ENCODE data around the gene FBXW8. TPM values are rescaled to one million over a fixed set of nuclear protein-coding genes. Genes with fewer than 3 reads are reported as not detected.

FBXW8 gene
- polyA plus RNA-seq, 1 donor (not counting 4 experiments of a cell fraction or from before 2014, with no cell fraction given), result 5.0 TPM

DNA sequence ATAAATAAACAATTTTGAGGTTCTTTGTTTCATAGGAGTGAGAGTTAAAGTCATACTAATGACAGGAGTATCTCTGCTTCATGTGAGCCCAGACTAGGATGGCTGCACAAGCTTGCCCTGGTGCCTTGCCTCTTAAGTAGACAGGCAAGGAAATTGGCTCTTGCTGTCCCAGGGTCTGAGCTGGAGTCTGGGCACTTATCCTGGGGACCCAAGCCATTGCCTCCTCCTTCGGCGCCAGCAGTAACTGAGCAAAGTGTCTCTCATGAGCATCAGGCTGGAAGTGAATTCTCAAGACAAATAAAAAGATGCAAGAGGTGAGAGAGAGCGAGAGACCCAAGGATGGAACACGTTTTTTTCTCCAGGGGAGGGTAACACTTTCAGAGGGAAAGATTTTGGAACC, 6.9 kb upstream of the FBXW8 start:
- Histone ChIP-seq H3K4me2 (ENCODE audit: control insufficient read depth, extremely low read depth, insufficient read depth, low read depth, low read length) (no peak overlapping the region), H3K9me3 (ENCODE audit: control insufficient read depth, low read depth, low read length) (no peaks in the 10 kb centered on the region), H3K27me3 (ENCODE audit: control insufficient read depth, extremely low read depth, insufficient read depth, low read length) (peaks cover 3% of the 10 kb centered on the region), H4K20me1 (ENCODE audit: control insufficient read depth, extremely low read depth, insufficient read depth, low read length) (no peaks in the 10 kb centered on the region), H3K27ac (ENCODE audit: control insufficient read depth, insufficient read depth, low read length) (no peak overlapping the region), H3K36me3 (ENCODE audit: control insufficient read depth in 2 of 2, extremely low read depth in 1 of 2, insufficient read depth in 2 of 2, low read length in 2 of 2) (no peaks in the 10 kb centered on the region), H3K4me3 (ENCODE audit: control insufficient read depth in 2 of 3, extremely low read depth in 1 of 3, insufficient read depth in 2 of 3, low read depth in 1 of 3, low read length in 3 of 3) (no peak overlapping the region), H3K9me1 (ENCODE audit: control insufficient read depth, extremely low read depth, insufficient read depth, low read length) (no peaks in the 10 kb centered on the region), H3K79me2 (ENCODE audit: control insufficient read depth, insufficient read depth, low read length) (no peaks in the 10 kb centered on the region), H3K9ac (ENCODE audit: control insufficient read depth, extremely low read depth, insufficient read depth, low read length) (no peak overlapping the region), H3K4me1 (ENCODE audit: control insufficient read depth, extremely low read depth, insufficient read depth, low read length) (no peaks in the 10 kb centered on the region), H2AFZ (ENCODE audit: control insufficient read depth, low read length) (no peak overlapping the region)
- TF ChIP-seq EZH2 (IDR thresholded peaks at IDR 0.05; ENCODE audit: low read length) (no peak), CTCF (optimal IDR thresholded peaks at IDR 0.05 in 1 of 3, IDR thresholded peaks at IDR 0.05 in 1 of 3, conservative IDR thresholded peaks at IDR 0.05 in 1 of 3; ENCODE audit: extremely low read depth in 1 of 3, insufficient read depth in 2 of 3, low read length in 3 of 3) (no peak)
- DNase-seq (ENCODE audit: low read depth, low spot score) (no peak), FAIRE-seq (no peak)
- dilution Hi-C loops (cut with MboI; ENCODE audit: extremely low pct_ligation_motif_present, low sequenced_read_pairs), result no loop called here

- H3K36me3 ChIP-seq (ENCODE audit: control insufficient read depth in 2 of 2, extremely low read depth in 1 of 2, insufficient read depth in 2 of 2, low read length in 2 of 2), result no peaks in the 10 kb centered on the region
- DNase-seq (ENCODE audit: low read depth, low spot score) (no peak), FAIRE-seq (no peak)
- H3K4me3 ChIP-seq (ENCODE audit: control insufficient read depth in 2 of 3, extremely low read depth in 1 of 3, insufficient read depth in 2 of 3, low read depth in 1 of 3, low read length in 3 of 3), result no peak overlapping the region
- dilution Hi-C loops (cut with MboI; ENCODE audit: extremely low pct_ligation_motif_present, low sequenced_read_pairs), result no loop called here
- no peak overlapping the region for H3K4me2 ChIP-seq (ENCODE audit: control insufficient read depth, extremely low read depth, insufficient read depth, low read depth, low read length)
- H3K9me1 ChIP-seq (ENCODE audit: control insufficient read depth, extremely low read depth, insufficient read depth, low read length), result no peaks in the 10 kb centered on the region
- H3K9ac ChIP-seq (ENCODE audit: control insufficient read depth, extremely low read depth, insufficient read depth, low read length), result no peak overlapping the region
- peaks cover 4% of the 10 kb centered on the region for H3K79me2 ChIP-seq (ENCODE audit: control insufficient read depth, insufficient read depth, low read length)
- no peak overlapping the region for H3K27ac ChIP-seq (ENCODE audit: control insufficient read depth, insufficient read depth, low read length)
- H3K27me3 ChIP-seq (ENCODE audit: control insufficient read depth, extremely low read depth, insufficient read depth, low read length), result peaks cover 4% of the 10 kb centered on the region
- H3K4me1 ChIP-seq (ENCODE audit: control insufficient read depth, extremely low read depth, insufficient read depth, low read length), result no peaks in the 10 kb centered on the region
- H3K9me3 ChIP-seq (ENCODE audit: control insufficient read depth, low read depth, low read length), result no peaks in the 10 kb centered on the region
- no peak for TF ChIP-seq EZH2 (IDR thresholded peaks at IDR 0.05; ENCODE audit: low read length)
- no peak for TF ChIP-seq CTCF (optimal IDR thresholded peaks at IDR 0.05 in 1 of 3, IDR thresholded peaks at IDR 0.05 in 1 of 3, conservative IDR thresholded peaks at IDR 0.05 in 1 of 3; ENCODE audit: extremely low read depth in 1 of 3, insufficient read depth in 2 of 3, low read length in 3 of 3)
- H4K20me1 ChIP-seq (ENCODE audit: control insufficient read depth, extremely low read depth, insufficient read depth, low read length), result no peaks in the 10 kb centered on the region
- H2AFZ ChIP-seq (ENCODE audit: control insufficient read depth, low read length), result no peak overlapping the region
Measured at GRCh38 chr12:116906285-116906684, 4.5 kb upstream of the FBXW8 start.

All from keratinocyte (primary cell).